Measurements from ENCODE around the gene GNGT1.
"Not testable (repeated sequence)": the region's sequence is repeated elsewhere in the genome, so short reads cannot be mapped to it uniquely, and the experiment has no call there.

The GNGT1 gene

GRCh38 chr7:93916315-93916714, 9.9 kb downstream of the GNGT1 start:
- H4K8ac ChIP-seq (ENCODE audit: low read length); H3K9ac ChIP-seq (ENCODE audit: low read length); H2AK5ac ChIP-seq (ENCODE audit: low read length, severe bottlenecking); H3K27ac ChIP-seq (ENCODE audit: low read length, poor library complexity, severe bottlenecking); H3K4me2 ChIP-seq (ENCODE audit: low read length, poor library complexity, severe bottlenecking); H2AFZ ChIP-seq (ENCODE audit: low read depth, low read length); H3K23ac ChIP-seq (ENCODE audit: low read length in 2 of 2); H2BK120ac ChIP-seq (ENCODE audit: low read depth, low read length); H2BK12ac ChIP-seq (ENCODE audit: low read length in 2 of 2); H3K79me1 ChIP-seq (replicated peaks; ENCODE audit: low read length, poor library complexity, severe bottlenecking); H4K91ac ChIP-seq (ENCODE audit: low read length); H2BK15ac ChIP-seq (ENCODE audit: low read depth, poor library complexity, severe bottlenecking); H3K9me3 ChIP-seq (ENCODE audit: control insufficient read depth, low read length); H3K4me1 ChIP-seq (ENCODE audit: control insufficient read depth, insufficient read depth, low read depth, low read length); H3K36me3 ChIP-seq (ENCODE audit: control insufficient read depth in 1 of 2, insufficient read depth in 2 of 2, low read depth in 1 of 2, low read length in 2 of 2); H3K4ac ChIP-seq (ENCODE audit: low read depth in 1 of 2, low read length in 2 of 2); H3K14ac ChIP-seq (ENCODE audit: low read length in 2 of 2); H2BK5ac ChIP-seq (ENCODE audit: low read depth, low read length, poor library complexity, severe bottlenecking); H3K18ac ChIP-seq (ENCODE audit: low read depth in 1 of 2, low read length in 2 of 2); H3K4me3 ChIP-seq (ENCODE audit: insufficient read depth in 1 of 2, low read depth in 1 of 2, low read length in 2 of 2); H3K27me3 ChIP-seq (ENCODE audit: control insufficient read depth in 1 of 2, insufficient read depth in 1 of 2, low read length in 2 of 2); DNase-seq: not testable (repeated sequence)
- 90% methylated on average over 2 of the region's 4 CpGs for WGBS

DNA sequence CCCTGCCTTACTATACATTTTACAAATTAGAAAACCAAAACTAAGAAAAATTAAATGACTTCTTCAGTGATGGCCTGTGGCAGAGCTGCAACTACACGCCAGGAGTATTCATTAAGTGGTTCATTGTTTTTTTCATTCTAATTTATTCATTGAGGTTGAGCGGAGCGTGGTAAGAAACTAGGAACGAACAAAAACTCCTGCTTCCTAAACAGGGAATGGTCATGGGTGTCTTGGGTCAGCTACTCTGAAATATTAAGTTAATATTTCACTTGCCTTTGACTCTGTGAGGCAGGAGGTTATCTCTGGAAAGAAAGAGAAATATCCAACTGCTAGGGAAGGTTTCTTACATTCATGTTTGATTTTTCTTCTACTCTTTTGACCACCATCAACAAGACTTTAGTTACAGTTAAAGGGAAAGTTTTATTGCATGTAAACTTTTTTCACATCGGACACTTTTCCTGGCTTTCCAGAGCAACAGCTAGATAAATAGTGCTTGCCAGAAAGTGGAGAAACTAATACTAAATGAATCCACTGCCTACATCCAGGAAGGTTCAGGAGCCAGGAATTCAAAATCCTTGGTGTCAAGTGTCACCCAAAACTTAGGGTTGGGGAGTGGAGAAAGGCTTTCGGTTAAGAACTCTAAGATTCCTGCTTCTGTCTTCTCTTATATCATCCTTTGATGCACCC, 14.3 kb downstream of the GNGT1 start:
- Histone ChIP-seq H2AK5ac (ENCODE audit: low read length, severe bottlenecking) (no peak overlapping the region), H3K9me3 (ENCODE audit: control insufficient read depth, low read length) (no peaks in the 10 kb centered on the region), H3K27me3 (ENCODE audit: control insufficient read depth in 1 of 2, insufficient read depth in 1 of 2, low read length in 2 of 2) (no peaks in the 10 kb centered on the region), H4K91ac (ENCODE audit: low read length) (no peak overlapping the region), H2AFZ (ENCODE audit: low read depth, low read length) (no peak overlapping the region), H2BK120ac (ENCODE audit: low read depth, low read length) (peak overlapping the region; percentile 85), H3K4me1 (ENCODE audit: control insufficient read depth, insufficient read depth, low read depth, low read length) (peaks cover 1% of the 10 kb centered on the region), H3K27ac (ENCODE audit: low read length, poor library complexity, severe bottlenecking) (peak overlapping the region; percentile 97), H3K9ac (ENCODE audit: low read length) (peak overlapping the region; percentile 99), H3K23ac (ENCODE audit: low read length in 2 of 2) (no peak overlapping the region), H2BK15ac (ENCODE audit: low read depth, poor library complexity, severe bottlenecking) (no peak overlapping the region), H3K4ac (ENCODE audit: low read depth in 1 of 2, low read length in 2 of 2) (no peak overlapping the region), H3K4me3 (ENCODE audit: insufficient read depth in 1 of 2, low read depth in 1 of 2, low read length in 2 of 2) (peak overlapping the region in 1 of 2 experiments; percentile 95), H3K14ac (ENCODE audit: low read length in 2 of 2) (no peak overlapping the region), H2BK12ac (ENCODE audit: low read length in 2 of 2) (no peak overlapping the region), H3K18ac (ENCODE audit: low read depth in 1 of 2, low read length in 2 of 2) (peak overlapping the region in 1 of 2 experiments; percentile 33), H4K8ac (ENCODE audit: low read length) (no peak overlapping the region), H3K4me2 (ENCODE audit: low read length, poor library complexity, severe bottlenecking) (peak overlapping the region; percentile 50), H2BK5ac (ENCODE audit: low read depth, low read length, poor library complexity, severe bottlenecking) (no peak overlapping the region), H3K36me3 (ENCODE audit: control insufficient read depth in 1 of 2, insufficient read depth in 2 of 2, low read depth in 1 of 2, low read length in 2 of 2) (no peaks in the 10 kb centered on the region), H3K79me1 (replicated peaks; ENCODE audit: low read length, poor library complexity, severe bottlenecking) (no peaks in the 10 kb centered on the region)
- DNase-seq: peak; percentile 23
- WGBS: 70% methylated on average over 6 of the region's 6 CpGs

DNA sequence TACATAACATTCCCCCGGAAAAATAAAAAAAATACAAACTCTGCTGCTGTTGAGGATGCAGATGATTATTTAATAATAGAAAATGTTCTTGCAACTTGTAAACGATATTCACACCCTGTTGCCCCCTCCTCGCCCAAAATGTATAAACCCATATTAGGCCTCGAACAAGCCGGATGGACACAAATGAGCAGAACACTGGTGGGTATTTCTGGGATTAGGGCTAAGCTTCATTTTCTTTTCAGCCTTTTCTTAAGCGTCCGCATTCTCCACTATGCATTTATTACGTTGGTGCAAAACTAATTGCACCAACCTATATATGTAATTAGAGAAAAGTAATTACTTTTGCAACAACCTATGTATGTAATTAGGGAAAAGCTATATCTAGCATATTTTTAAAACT, 14.8 kb downstream of the GNGT1 start:
- 68% methylated on average over 2 of the region's 8 CpGs for WGBS
- H2BK5ac ChIP-seq (ENCODE audit: low read depth, low read length, poor library complexity, severe bottlenecking): no peak overlapping the region
- DNase-seq: no peak

GRCh38 chr7:93921607-93922566, 15.5 kb downstream of the GNGT1 start, which contains the start of gene GNG11:
TSS of gene GNG11 (plus strand) at chr7:93921735. CDS start at chr7:93922138, 403 bp downstream.
- H3K27ac ChIP-seq (ENCODE audit: low read length, poor library complexity, severe bottlenecking): peak within 1 kb of the TSS; percentile 97
- H2BK15ac ChIP-seq (ENCODE audit: low read depth, poor library complexity, severe bottlenecking): peak within 1 kb of the TSS; percentile 73
- H4K91ac ChIP-seq (ENCODE audit: low read length): peak within 1 kb of the TSS; percentile 95
- peak within 1 kb of the TSS; percentile 78 to 84 for H2BK12ac ChIP-seq (ENCODE audit: low read length in 2 of 2)
- peaks cover 4% of the 10 kb centered on the region for H3K79me1 ChIP-seq (replicated peaks; ENCODE audit: low read length, poor library complexity, severe bottlenecking)
- peak within 1 kb of the TSS in 1 of 2 experiments; percentile 71 for H3K14ac ChIP-seq (ENCODE audit: low read length in 2 of 2)
- H2BK120ac ChIP-seq (ENCODE audit: low read depth, low read length): peak within 1 kb of the TSS; percentile 85
- DNase-seq: peak; percentile 85
- H2BK5ac ChIP-seq (ENCODE audit: low read depth, low read length, poor library complexity, severe bottlenecking): peak within 1 kb of the TSS; percentile 96
- peak within 1 kb of the TSS; percentile 99 for H3K9ac ChIP-seq (ENCODE audit: low read length)
- peak within 1 kb of the TSS in 1 of 2 experiments; percentile 69 for H3K23ac ChIP-seq (ENCODE audit: low read length in 2 of 2)
- peaks cover 1% of the 10 kb centered on the region for H3K4me1 ChIP-seq (ENCODE audit: control insufficient read depth, insufficient read depth, low read depth, low read length)
- H3K4me3 ChIP-seq (ENCODE audit: insufficient read depth in 1 of 2, low read depth in 1 of 2, low read length in 2 of 2): peak within 1 kb of the TSS; percentile 75 to 95
- no peaks in the 10 kb centered on the region for H3K27me3 ChIP-seq (ENCODE audit: control insufficient read depth in 1 of 2, insufficient read depth in 1 of 2, low read length in 2 of 2)
- peak within 1 kb of the TSS; percentile 97 for H4K8ac ChIP-seq (ENCODE audit: low read length)
- H2AFZ ChIP-seq (ENCODE audit: low read depth, low read length): peak within 1 kb of the TSS; percentile 92
- peak within 1 kb of the TSS; percentile 57 for H3K4me2 ChIP-seq (ENCODE audit: low read length, poor library complexity, severe bottlenecking)
- H3K4ac ChIP-seq (ENCODE audit: low read depth in 1 of 2, low read length in 2 of 2): peak within 1 kb of the TSS; percentile 84 to 99
- peak within 1 kb of the TSS; percentile 95 to 98 for H3K18ac ChIP-seq (ENCODE audit: low read depth in 1 of 2, low read length in 2 of 2)
- H3K9me3 ChIP-seq (ENCODE audit: control insufficient read depth, low read length): no peaks in the 10 kb centered on the region
- 1% methylated on average over 36 of the region's 39 CpGs for WGBS
- H3K36me3 ChIP-seq (ENCODE audit: control insufficient read depth in 1 of 2, insufficient read depth in 2 of 2, low read depth in 1 of 2, low read length in 2 of 2): peaks cover 5 to 11% of the 10 kb centered on the region in 2 experiments
- peak within 1 kb of the TSS; percentile 73 for H2AK5ac ChIP-seq (ENCODE audit: low read length, severe bottlenecking)

More for the DNA sequence above, 14.8 kb downstream of the GNGT1 start:
- Histone ChIP-seq H4K91ac (ENCODE audit: low read length) (no peak overlapping the region), H2BK120ac (ENCODE audit: low read depth, low read length) (no peak overlapping the region), H3K18ac (ENCODE audit: low read depth in 1 of 2, low read length in 2 of 2) (peak overlapping the region; percentile 62 to 69), H3K27ac (ENCODE audit: low read length, poor library complexity, severe bottlenecking) (peak overlapping the region; percentile 97), H3K9ac (ENCODE audit: low read length) (peak overlapping the region; percentile 99), H3K4me3 (ENCODE audit: insufficient read depth in 1 of 2, low read depth in 1 of 2, low read length in 2 of 2) (peak overlapping the region in 1 of 2 experiments; percentile 95), H3K27me3 (ENCODE audit: control insufficient read depth in 1 of 2, insufficient read depth in 1 of 2, low read length in 2 of 2) (no peaks in the 10 kb centered on the region), H3K23ac (ENCODE audit: low read length in 2 of 2) (no peak overlapping the region), H2AK5ac (ENCODE audit: low read length, severe bottlenecking) (peak overlapping the region; percentile 40), H3K79me1 (replicated peaks; ENCODE audit: low read length, poor library complexity, severe bottlenecking) (no peaks in the 10 kb centered on the region), H3K14ac (ENCODE audit: low read length in 2 of 2) (no peak overlapping the region), H2AFZ (ENCODE audit: low read depth, low read length) (no peak overlapping the region), H3K4ac (ENCODE audit: low read depth in 1 of 2, low read length in 2 of 2) (peak overlapping the region; percentile 3 to 89), H3K9me3 (ENCODE audit: control insufficient read depth, low read length) (no peaks in the 10 kb centered on the region), H2BK12ac (ENCODE audit: low read length in 2 of 2) (peak overlapping the region in 1 of 2 experiments; percentile 78), H3K36me3 (ENCODE audit: control insufficient read depth in 1 of 2, insufficient read depth in 2 of 2, low read depth in 1 of 2, low read length in 2 of 2) (peaks cover 0 to 4% of the 10 kb centered on the region in 2 experiments), H3K4me2 (ENCODE audit: low read length, poor library complexity, severe bottlenecking) (peak overlapping the region; percentile 57), H2BK15ac (ENCODE audit: low read depth, poor library complexity, severe bottlenecking) (no peak overlapping the region), H3K4me1 (ENCODE audit: control insufficient read depth, insufficient read depth, low read depth, low read length) (peaks cover 1% of the 10 kb centered on the region), H4K8ac (ENCODE audit: low read length) (no peak overlapping the region)

Measured in mesenchymal stem cell (in vitro differentiated cells and primary cell).